NCI-H446 (cell line): ENCODE measurements around the gene MGAT3.

Experiments
- DNase-seq, 2 experiments: peaks; one replicate each; lab custom pipeline; 2025; lab: John Stamatoyannopoulos, UW

MGAT3 gene

GRCh38 chr22:39450258-39450955 is 6.4 kb upstream of the MGAT3 start:
- DNase-seq = no peak

DNA sequence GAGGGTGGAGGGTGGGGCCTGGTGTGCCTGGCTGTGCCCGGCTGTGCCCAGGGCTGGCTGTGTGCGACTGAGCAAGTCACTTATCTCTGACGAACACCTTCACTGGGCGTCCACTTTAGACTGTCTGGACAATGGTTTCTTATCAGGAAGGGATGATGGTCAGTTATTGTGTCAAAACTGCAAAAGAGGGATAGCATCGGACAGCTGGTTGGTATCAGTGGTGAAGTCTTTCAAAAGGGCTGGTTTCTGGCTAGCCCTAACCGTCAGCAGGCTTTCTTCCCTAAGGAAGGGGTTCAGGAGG is 4.1 kb upstream of the MGAT3 start:
- DNase-seq = no peak

GRCh38 chr22:39453765-39454378 is 2.9 kb upstream of the MGAT3 start:
- DNase-seq = no peak

DNA sequence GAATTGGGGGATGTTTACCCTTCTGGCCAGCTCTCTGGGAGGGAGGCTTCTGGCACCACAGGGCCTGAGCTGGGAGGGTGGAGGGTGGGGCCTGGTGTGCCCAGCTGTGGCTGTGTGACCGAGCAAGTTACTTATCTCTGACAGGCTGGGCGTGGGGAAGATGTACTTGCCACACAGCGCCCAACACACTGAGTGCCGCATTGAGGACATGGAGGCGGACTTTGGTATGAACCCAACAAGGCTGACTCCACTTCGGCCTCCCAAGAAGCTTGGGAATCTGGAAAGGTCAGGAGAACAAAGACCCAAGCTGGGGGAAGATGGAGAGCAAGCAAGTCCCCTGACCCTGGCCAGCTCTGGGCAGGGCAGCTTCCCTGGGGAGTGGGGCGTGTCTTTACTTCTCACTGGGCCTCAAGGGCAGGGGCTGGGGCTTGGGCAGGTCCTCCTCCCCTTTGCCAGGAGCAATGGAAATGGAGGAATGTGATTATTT is 2.4 kb upstream of the MGAT3 start:
- DNase-seq = no peak

- DNase-seq = no peak
Measured at GRCh38 chr22:39457198-39457555, 365 bp downstream of the MGAT3 start.

DNA sequence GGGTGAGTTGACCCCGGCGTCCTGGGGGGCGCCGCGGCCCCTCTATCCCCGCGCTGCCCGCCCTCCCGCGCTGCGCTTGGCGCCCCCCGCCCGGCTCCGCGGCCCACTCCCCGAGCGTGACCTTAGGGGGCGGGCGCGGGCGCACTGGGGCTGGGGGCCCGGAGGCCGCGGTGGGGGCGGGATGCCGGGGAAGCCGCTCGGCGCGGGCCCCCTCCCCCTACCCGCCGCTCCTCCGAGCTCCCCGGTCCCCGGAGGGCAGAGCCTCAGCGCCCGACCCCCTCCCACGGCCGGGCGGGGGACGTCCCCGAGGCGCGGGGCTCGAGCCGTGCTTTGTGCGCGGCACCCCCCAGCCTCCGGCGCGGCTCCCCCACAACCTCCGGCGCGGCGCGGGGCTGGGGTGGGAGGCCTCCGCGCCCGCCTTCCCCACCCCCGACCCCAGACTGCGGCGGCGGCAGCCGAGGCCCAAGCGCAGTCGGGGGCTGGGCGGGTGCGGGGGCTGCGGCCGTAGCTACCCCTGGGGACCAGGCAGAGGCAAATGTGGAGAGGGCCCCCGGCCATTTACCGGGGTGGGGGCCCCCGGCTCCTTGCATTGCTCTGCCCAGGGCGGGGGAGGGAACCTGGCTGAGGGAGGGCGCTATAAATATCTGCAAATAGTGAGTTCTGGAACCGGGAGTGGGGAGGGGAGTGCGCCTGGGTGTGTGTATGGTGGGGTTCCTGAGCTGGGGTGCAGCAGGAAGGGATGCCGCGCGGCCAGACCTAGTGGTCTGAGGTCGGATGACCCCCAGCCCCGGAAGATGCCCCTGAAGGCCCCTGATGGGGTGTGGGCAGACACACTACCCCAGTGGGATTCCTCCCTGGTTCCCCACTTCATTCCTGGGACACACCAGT is 988 bp downstream of the MGAT3 start:
- no peak for DNase-seq

DNA sequence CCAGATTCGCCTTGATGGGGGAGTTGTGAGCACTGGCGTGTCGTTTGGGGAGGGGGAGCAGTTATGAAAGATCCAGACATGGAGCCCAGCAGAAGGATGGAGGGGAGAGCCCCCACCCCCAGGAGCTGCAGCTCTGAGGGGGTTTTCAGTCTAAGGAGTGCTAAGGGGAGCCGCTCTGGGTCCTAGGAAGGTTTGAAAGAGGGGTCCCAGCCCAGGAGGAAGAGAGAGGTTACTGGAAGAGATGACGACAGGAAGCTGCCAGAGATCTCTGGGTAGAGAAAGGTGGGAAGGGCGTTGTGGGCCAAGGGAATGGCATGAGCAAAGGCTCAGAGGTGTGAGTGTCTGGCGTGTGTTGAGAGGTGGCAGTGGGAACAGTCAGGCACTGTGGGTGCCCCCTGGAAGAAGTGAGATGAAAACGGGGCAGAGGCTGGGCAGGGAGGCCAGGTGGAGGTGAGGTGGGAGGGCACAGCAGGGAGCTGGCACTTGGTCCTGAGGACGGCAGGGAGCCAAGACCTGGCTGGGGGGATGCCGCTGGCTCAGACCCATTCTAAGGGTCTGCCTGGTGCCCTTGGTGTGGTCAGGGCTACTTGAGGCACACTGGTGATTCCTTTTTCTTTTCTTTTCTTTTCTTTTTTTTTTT is 1.8 kb downstream of the MGAT3 start:
- DNase-seq = no peak

- DNase-seq = no peak
Measured at GRCh38 chr22:39459681-39460080, 2.9 kb downstream of the MGAT3 start.

GRCh38 chr22:39462443-39463221 is 5.8 kb downstream of the MGAT3 start:
- DNase-seq = no peak

- no peak for DNase-seq
Measured at GRCh38 chr22:39463277-39463676, 6.5 kb downstream of the MGAT3 start.

- peak; percentile 13 to 51 for DNase-seq
Measured at GRCh38 chr22:39463931-39464390, 7.1 kb downstream of the MGAT3 start.

GRCh38 chr22:39466228-39467006 is 9.6 kb downstream of the MGAT3 start:
- DNase-seq = no peak

DNA sequence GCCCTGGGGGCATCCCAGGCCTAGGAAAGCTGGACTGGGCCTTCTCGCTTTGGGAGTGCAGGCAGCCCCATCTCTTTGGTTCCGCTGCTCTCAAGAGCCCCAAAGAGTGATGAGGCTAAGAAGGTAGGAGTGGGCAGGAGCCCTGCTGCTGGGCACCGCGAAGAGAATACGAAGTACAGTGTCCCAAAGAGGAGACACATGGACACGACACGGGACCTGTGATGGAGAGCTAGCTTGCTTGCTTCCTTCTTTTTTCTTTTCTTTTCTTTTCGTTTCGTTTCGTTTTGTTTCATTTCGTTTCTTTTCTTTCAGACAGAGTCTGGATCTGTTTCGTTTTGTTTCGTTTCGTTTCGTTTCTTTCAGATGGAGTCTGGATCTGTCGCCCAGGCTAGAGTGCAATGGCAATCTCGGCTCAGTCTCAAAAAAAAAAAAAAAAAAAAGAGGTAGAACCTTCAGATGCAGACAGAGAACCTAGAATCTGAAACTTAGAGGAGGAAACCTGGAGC is 10.6 kb downstream of the MGAT3 start:
- no peak for DNase-seq

DNA sequence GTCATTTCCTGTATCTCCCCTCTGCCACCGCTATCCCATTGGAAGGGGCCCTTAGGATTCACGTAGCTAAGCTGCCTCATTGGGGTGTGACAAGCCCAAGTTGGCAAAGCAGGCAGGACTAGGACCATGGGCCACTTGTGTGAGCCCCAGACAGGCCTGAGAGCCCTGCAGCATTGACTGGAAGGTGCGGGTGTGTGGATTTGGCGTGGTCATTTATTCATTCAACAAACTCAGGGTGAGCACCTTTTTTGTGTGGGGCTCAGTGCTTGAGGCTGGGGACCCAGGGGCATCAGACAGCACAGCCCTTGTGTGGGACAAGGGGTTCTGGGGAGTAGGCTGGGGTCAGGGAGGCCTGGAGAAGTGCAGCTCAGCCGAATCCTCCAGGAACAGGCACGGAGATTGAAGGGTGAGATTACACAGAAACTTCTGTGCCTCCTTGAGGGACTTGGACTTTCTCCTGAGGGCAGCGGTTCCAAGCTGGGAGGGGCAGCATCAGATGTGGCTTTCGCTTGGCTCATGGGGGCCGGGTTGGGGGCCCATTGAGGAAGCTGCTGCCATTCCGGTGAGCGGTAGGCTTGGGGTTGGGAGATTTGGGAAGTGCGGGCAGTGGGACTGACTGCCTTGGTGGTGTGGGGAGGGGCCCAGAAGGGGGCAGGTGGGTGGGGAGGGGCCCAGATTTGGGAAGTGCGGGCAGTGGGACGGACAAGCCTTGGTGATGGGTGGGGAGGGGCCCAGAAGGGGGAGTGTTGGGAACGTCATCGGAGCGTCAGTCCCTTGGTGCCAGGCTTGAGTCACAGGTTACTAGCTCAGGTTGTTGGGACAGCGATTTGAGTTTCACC is 11.9 kb downstream of the MGAT3 start:
- no peak for DNase-seq

- no peak for DNase-seq
Measured at GRCh38 chr22:39469326-39469680, 12.5 kb downstream of the MGAT3 start.

DNA sequence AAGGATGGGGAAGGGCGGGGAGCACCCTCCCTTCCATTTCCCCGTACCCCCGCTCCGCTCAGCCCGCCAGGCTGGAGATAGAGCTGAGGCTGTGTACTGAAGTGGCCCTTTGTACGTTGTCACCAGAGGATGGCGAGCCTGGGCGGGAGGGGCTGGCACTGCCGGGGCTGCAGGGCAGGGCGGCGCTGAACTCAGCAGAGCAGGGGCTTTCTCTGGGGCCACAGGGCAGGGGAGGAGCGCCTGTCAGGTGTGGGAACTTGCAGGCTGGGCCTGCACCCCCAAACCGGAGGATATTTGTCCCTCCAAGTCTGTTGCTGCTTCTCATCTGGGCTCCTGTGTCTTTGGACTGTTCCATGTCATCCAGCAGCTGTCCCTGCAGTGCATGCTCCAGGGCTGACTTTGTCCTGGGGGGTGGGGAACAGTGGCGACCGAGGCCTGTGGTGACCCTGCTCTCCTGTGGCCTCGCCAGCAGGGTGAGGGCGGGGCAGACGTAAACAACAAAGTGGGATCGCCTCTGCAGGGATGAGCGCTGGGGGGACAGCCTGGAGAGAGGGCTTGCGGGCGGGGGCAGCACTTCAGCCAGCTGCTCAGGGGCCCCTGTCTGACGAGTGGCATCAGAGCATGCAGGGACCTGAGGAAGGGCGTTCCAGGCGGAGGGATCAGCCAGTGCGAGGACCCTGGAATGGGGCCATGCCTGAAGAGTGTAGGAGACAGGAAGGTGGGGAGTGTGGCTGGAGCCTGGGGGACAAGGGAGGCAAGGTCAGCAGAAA is 13.1 kb downstream of the MGAT3 start:
- no peak for DNase-seq

- no peak for DNase-seq
Measured at GRCh38 chr22:39470451-39471291, 13.9 kb downstream of the MGAT3 start.
